Activated CD8-positive, alpha-beta memory T cell treated with anti-CD3 and anti-CD28 coated beads, Interleukin-2, amount 50 U/mL, for 48 hours (primary cell): ENCODE measurements around the gene ATP2B1.
A peak's percentile ranks its signal among the peaks of the same experiment; 100 is the strongest.
"Not testable (repeated sequence)": the region's sequence is repeated elsewhere in the genome, so short reads cannot be mapped to it uniquely, and the experiment has no call there.

Experiments used
- DNase-seq: peaks from one replicate; pipeline ENCODE4 v3.0.0-alpha.2; 2020

ATP2B1 gene

GRCh38 chr12:89708565-89709156 lies at the start of gene ATP2B1:
Gene ATP2B1, minus strand, starts transcription at chr12:89708838. Its CDS starts 52,952 bp downstream, at chr12:89655886.
- peak; percentile 87 for DNase-seq

GRCh38 chr12:89757987-89758386 lies 49.3 kb upstream of the ATP2B1 start:
- not testable (repeated sequence) for DNase-seq

GRCh38 chr12:89756585-89757398 lies 48.2 kb upstream of the ATP2B1 start:
- no peak for DNase-seq

GRCh38 chr12:89756194-89756584 lies 47.6 kb upstream of the ATP2B1 start:
- DNase-seq = no peak

- DNase-seq = no peak
Observed at GRCh38 chr12:89753997-89754396, 45.4 kb upstream of the ATP2B1 start.

- DNase-seq = no peak
Observed at GRCh38 chr12:89752341-89752740, 43.7 kb upstream of the ATP2B1 start.

GRCh38 chr12:89750389-89751351 lies 42.0 kb upstream of the ATP2B1 start:
- no peak for DNase-seq

GRCh38 chr12:89748791-89749190 lies 40.2 kb upstream of the ATP2B1 start:
- DNase-seq = no peak

- no peak for DNase-seq
Observed at GRCh38 chr12:89745286-89745685, 36.6 kb upstream of the ATP2B1 start.

GRCh38 chr12:89742337-89743022 lies 33.8 kb upstream of the ATP2B1 start:
- no peak for DNase-seq

GRCh38 chr12:89740943-89741342 lies 32.3 kb upstream of the ATP2B1 start:
- DNase-seq = no peak

GRCh38 chr12:89736995-89737394 lies 28.4 kb upstream of the ATP2B1 start:
- no peak for DNase-seq

- no peak for DNase-seq
Observed at GRCh38 chr12:89733579-89734201, 25.1 kb upstream of the ATP2B1 start.

- DNase-seq = no peak
Observed at GRCh38 chr12:89732522-89732921, 23.9 kb upstream of the ATP2B1 start.

- no peak for DNase-seq
Observed at GRCh38 chr12:89731614-89732013, 23.0 kb upstream of the ATP2B1 start.

- no peak for DNase-seq
Observed at GRCh38 chr12:89731089-89731488, 22.5 kb upstream of the ATP2B1 start.

- no peak for DNase-seq
Observed at GRCh38 chr12:89729946-89730459, 21.4 kb upstream of the ATP2B1 start.

- no peak for DNase-seq
Observed at GRCh38 chr12:89723276-89723675, 14.6 kb upstream of the ATP2B1 start.

GRCh38 chr12:89721291-89721987 lies 12.8 kb upstream of the ATP2B1 start:
- DNase-seq = no peak

GRCh38 chr12:89717759-89718523 lies 9.3 kb upstream of the ATP2B1 start:
- DNase-seq = no peak

GRCh38 chr12:89712706-89713105 lies 4.1 kb upstream of the ATP2B1 start:
- no peak for DNase-seq
